ENCODE data around the gene MAGEL2.
"Not testable (repeated sequence)": the region's sequence is repeated elsewhere in the genome, so short reads cannot be mapped to it uniquely, and the experiment has no call there.

Gene MAGEL2

DNA sequence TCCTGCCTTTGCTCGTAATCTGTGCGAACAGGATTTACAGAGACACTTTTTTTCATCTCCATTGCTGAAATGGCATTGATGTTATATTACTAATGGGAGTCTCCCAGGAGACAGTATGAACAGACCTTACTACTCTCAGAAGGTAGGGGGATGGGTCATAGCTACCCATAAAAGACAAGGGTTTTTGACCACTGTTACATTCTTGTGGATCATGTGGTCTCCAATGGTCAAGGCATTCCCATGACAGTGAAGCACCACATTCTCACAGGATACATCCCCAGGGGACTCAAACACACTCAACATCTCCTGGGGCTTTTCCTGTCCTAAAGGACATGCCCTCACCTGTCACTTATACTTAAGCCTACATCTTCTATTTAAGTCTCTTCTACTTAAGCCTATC, 41.4 kb downstream of the MAGEL2 start:
- DNase-seq (ENCODE audit: low read depth): no peak

DNA sequence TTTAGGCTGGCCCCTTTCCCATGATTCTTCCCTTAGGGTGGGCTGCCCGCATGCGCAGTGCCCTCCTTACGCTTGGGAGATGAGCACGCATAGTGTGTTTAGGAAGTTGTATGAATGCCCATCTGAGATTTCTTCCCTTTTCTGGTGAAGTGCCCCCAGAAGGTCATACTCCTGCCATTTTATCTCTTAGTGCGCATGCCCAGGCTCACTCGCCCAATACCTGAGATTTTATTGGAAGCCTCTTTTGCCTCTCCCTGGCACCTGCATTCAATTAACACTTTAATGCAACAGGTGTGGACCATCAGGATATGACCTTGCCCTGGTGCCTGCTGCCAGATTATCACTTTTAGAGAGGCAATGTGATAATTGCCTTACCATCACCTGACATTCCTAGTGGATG, 45.5 kb downstream of the MAGEL2 start:
- DNase-seq (ENCODE audit: low read depth): no peak

DNA sequence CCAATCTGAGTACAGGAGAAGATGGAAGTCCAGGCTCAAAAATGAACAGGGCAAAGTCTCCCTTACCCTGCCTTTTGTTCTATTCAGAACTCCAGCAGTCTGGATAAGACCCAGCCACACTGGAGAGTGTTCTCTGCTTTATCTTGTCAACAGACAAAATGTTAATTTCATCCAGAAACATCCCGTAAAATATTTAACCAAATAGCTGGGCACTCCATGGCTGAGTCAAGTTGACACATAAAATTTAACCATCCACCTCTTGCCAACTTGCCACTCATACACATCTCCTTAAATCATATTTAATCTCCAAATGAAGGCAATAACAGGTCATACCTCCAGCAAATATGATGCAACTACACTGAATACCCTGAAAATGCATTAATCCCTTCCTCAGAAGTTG, 48.6 kb downstream of the MAGEL2 start:
- no peak for DNase-seq (ENCODE audit: low read depth)

DNA sequence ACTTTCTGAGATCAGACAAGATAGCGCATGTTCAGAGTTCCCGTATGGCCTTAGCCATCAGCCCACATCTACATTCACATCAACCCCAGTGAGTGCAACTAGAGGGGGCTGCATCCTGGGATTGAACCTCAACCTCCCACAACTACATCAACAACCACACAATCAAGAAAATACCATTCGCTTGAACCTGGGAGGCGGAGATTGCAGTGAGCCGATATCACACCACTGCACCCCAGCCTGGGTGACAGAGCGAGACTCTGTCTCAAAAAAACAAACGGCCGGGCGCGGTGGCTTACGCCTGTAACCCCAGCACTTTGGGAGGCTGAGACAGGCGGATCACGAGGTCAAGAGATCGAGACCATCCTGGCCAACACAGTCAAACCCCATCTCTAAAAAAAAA, 50.4 kb downstream of the MAGEL2 start:
- DNase-seq (ENCODE audit: low read depth): not testable (repeated sequence)

DNA sequence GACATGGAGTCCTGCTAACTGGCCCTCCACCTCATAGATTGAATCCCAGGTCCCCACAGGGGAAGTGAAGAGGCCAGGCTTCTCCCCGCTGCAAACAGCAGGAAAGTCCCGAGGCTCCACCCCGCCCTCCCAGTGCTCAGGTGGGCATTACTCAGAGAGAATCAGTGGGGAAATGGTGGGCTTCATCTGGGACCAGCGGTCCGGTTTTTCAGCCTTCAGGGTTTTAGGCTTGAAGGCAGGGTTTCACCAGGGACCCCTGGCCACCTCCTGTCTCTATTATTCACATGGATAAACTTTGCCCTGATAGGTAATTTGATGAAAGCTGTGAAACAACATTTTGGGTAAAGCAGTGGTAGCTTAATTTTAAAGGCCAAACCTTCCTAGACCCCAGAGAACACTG, 50.9 kb downstream of the MAGEL2 start:
- no peak for DNase-seq (ENCODE audit: low read depth)

DNA sequence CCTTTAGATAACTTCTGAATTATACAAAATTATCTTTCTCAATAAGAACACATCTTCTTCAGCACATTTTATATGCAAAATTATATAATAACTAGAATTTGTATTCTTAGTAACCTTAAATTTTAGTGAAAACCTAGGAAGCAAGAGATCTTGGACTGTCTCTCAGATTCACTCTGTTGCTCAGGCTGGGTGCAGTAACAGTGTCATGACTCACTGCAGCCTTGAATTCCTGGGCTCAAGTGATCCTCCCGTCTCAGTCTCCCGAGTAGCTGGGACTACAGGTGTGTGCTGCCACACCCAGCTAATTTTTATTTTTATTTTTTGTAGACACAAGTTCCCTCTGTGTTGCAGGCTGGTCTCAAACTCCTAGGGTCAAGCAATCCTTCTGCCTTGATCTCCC, 52.3 kb downstream of the MAGEL2 start:
- DNase-seq (ENCODE audit: low read depth): no peak

DNA sequence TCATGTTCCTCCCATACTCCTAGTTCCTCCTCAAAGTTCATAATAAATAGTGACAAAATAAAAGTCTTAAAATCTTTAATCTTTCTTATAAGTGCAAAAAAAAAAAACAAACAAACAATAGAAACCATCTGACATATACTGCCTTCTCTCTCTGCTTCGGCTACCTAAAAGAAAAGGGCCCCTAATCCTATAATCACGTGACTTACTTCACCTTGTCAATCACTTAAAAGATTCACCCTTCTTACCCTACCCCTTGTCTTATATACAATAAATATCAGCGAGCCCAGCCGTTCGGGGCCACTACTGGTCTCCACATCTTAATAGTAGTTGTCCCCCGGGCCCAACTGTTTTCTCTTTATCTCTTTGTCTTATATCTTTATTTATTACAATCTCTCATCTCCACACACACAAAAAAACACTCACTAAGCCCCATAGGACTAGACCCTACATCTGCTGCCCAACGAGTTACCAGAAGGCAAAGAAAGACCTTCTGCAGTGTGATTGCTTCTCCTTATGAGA, 53.4 kb downstream of the MAGEL2 start:
- no peak for DNase-seq (ENCODE audit: low read depth)
